Stimulated activated CD8-positive, alpha-beta memory T cell treated with anti-CD3 and anti-CD28 coated beads, Interleukin-15, amount 100 ng/mL, for 1 hour (primary cell): ENCODE measurements around the gene LTBP4.
"Not testable (repeated sequence)": the region's sequence is repeated elsewhere in the genome, so short reads cannot be mapped to it uniquely, and the experiment has no call there.

Experiments
- DNase-seq: peaks from one replicate; pipeline ENCODE4 v3.0.0-alpha.2; 2020; ENCODE audit warnings: low read depth

LTBP4 gene

GRCh38 chr19:40629346-40629745 lies 28.2 kb downstream of the LTBP4 start:
- no peak for DNase-seq

- DNase-seq: no peak
Observed at GRCh38 chr19:40630571-40631160, 29.5 kb downstream of the LTBP4 start.

GRCh38 chr19:40632311-40633036 lies 31.3 kb downstream of the LTBP4 start:
- no peak for DNase-seq

GRCh38 chr19:40633207-40633606 lies 32.0 kb downstream of the LTBP4 start:
- DNase-seq: no peak

- DNase-seq: no peak
Observed at GRCh38 chr19:40638327-40638726, 37.2 kb downstream of the LTBP4 start.

- no peak for DNase-seq
Observed at GRCh38 chr19:40639638-40639982, 38.4 kb downstream of the LTBP4 start.

- DNase-seq: no peak
Observed at GRCh38 chr19:40640744-40641143, 39.6 kb downstream of the LTBP4 start.

GRCh38 chr19:40641281-40641680 lies 40.1 kb downstream of the LTBP4 start:
- no peak for DNase-seq

- no peak for DNase-seq
Observed at GRCh38 chr19:40642051-40642706, 41.0 kb downstream of the LTBP4 start.

GRCh38 chr19:40642757-40643305 lies 41.7 kb downstream of the LTBP4 start:
- DNase-seq: no peak

GRCh38 chr19:40646743-40647254 lies 45.6 kb downstream of the LTBP4 start:
- no peak for DNase-seq

- DNase-seq: not testable (repeated sequence)
Observed at GRCh38 chr19:40649903-40650675, 48.9 kb downstream of the LTBP4 start.

GRCh38 chr19:40650749-40651305 lies 49.7 kb downstream of the LTBP4 start:
- no peak for DNase-seq

- DNase-seq: not testable (repeated sequence)
Observed at GRCh38 chr19:40652303-40652702, 51.1 kb downstream of the LTBP4 start.

GRCh38 chr19:40655684-40656083 lies 54.5 kb downstream of the LTBP4 start:
- DNase-seq: not testable (repeated sequence)

GRCh38 chr19:40658031-40658430 lies 56.9 kb downstream of the LTBP4 start:
- DNase-seq: no peak

- DNase-seq: no peak
Observed at GRCh38 chr19:40659116-40659515, 57.9 kb downstream of the LTBP4 start.

- DNase-seq: no peak
Observed at GRCh38 chr19:40659566-40659965, 58.4 kb downstream of the LTBP4 start.

- DNase-seq: no peak
Observed at GRCh38 chr19:40661616-40662015, 60.4 kb downstream of the LTBP4 start.

- DNase-seq: peak; percentile 90
Observed at GRCh38 chr19:40662925-40663694, 61.9 kb downstream of the LTBP4 start.
